Natural killer cell (primary cell): ENCODE data around the gene AP3M1. TPM values are rescaled to one million over a fixed set of nuclear protein-coding genes. Genes with fewer than 3 reads are reported as not detected.

Experiments
- ATAC-seq, 3 donors: fragments of 150-1000 bp in 2 of 3; fragments of 200-7000 bp in 1 of 3; cut with Tn5 transposase; 1 replicate in 1 of 3; 2 replicates in 2 of 3; pipeline ENCODE4 v1.10.0; 2021; ENCODE audit warnings: mild to moderate bottlenecking in 2 of 3, moderate library complexity in 2 of 3
- DNase-seq, 2 donors: peaks; one replicate each; pipeline versions ENCODE4 v3.0.0 to v3.0.0-alpha.2; 2013 to 2021; ENCODE audit warnings: mixed read lengths in 1 of 2
- H3K27ac ChIP-seq: one replicate; pipeline ENCODE4 v1.5.1; 2013; ENCODE audit warnings: mild to moderate bottlenecking, low read length
- H3K27me3 ChIP-seq: one replicate; pipeline ENCODE4 v1.6.1; 2013; ENCODE audit warnings: low read length; ENCODE audit not compliant: control insufficient read depth, insufficient read depth
- H3K36me3 ChIP-seq: one replicate; pipeline ENCODE4 v1.6.1; 2013; ENCODE audit warnings: low read length; ENCODE audit not compliant: control insufficient read depth, insufficient read depth
- H3K4me1 ChIP-seq: one replicate; pipeline ENCODE4 v1.6.1; 2013; ENCODE audit warnings: low read length; ENCODE audit not compliant: control insufficient read depth, insufficient read depth
- H3K4me3 ChIP-seq: one replicate; pipeline ENCODE4 v1.5.1; 2013; ENCODE audit warnings: low read length
- H3K9me3 ChIP-seq: one replicate; pipeline ENCODE4 v1.6.1; 2013; ENCODE audit warnings: low read length; ENCODE audit not compliant: control insufficient read depth, insufficient read depth
- H3K27ac Mint-ChIP-seq, 2 donors: one replicate each; pipeline ENCODE4 v1.8.0; 2022; ENCODE audit warnings: mild to moderate bottlenecking in 2 of 2, mixed read lengths in 2 of 2, moderate library complexity in 1 of 2
- H3K27me3 Mint-ChIP-seq, 2 donors: one replicate each; pipeline ENCODE4 v1.8.0; 2022; ENCODE audit warnings: low read depth in 2 of 2, mixed read lengths in 2 of 2
- H3K36me3 Mint-ChIP-seq: one replicate; pipeline ENCODE4 v1.8.0; 2022; ENCODE audit warnings: mixed read lengths
- H3K4me1 Mint-ChIP-seq, 2 donors: one replicate each; pipeline ENCODE4 v1.8.0; 2022; ENCODE audit warnings: mixed read lengths in 2 of 2
- H3K4me3 Mint-ChIP-seq: one replicate; pipeline ENCODE4 v1.8.0; 2022; ENCODE audit warnings: mild to moderate bottlenecking, moderate library complexity, mixed read lengths
- H3K9me3 Mint-ChIP-seq, 2 donors: one replicate each; pipeline ENCODE4 v1.8.0; 2022; ENCODE audit warnings: mixed read lengths in 2 of 2
- WGBS: methylation state at CpG from one replicate; pipeline ENCODE4 v1.1.7; 2013; ENCODE audit warnings: missing lambda C conversion rate; ENCODE audit not compliant: insufficient coverage; 5-methylcytosine and 5-hydroxymethylcytosine counted together
- intact Hi-C: fragments of 100-400 bp; cut with micrococcal nuclease; formaldehyde crosslinking; loops from one replicate; pipeline ENCODE4 v1.14.2; 2022
- total RNA-seq, 4 donors: library from RNA; stranded (reverse); fragments of 120-200 nt in 1 of 4; gene quantifications; one replicate each; pipeline versions ENCODE4 v1.2.3 to v1.2.4, GENCODE V29; 2013 to 2022
- TF ChIP-seq, protein P1 (sequence below): fragments of 200-600 bp; IDR thresholded peaks from one replicate; pipeline ENCODE4 v1.8.0; 2022; ENCODE audit warnings: antibody characterized with exemption

Gene AP3M1
- total RNA-seq, 3 donors from 2014 or later (not counting 1 experiment from before 2014, with no cell fraction given) = 40.6 to 48.8 (median 41.5) TPM

- Mint-ChIP-seq H3K27me3 (no peaks in the 10 kb centered on the region), H3K4me3 (no peak overlapping the region), H3K9me3 (no peaks in the 10 kb centered on the region), H3K27ac (peak overlapping the region; percentile 27 to 60), H3K36me3 (peaks cover 50% of the 10 kb centered on the region), H3K4me1 (peaks cover 5 to 7% of the 10 kb centered on the region in 2 donors)
- TF ChIP-seq, protein P1, sequence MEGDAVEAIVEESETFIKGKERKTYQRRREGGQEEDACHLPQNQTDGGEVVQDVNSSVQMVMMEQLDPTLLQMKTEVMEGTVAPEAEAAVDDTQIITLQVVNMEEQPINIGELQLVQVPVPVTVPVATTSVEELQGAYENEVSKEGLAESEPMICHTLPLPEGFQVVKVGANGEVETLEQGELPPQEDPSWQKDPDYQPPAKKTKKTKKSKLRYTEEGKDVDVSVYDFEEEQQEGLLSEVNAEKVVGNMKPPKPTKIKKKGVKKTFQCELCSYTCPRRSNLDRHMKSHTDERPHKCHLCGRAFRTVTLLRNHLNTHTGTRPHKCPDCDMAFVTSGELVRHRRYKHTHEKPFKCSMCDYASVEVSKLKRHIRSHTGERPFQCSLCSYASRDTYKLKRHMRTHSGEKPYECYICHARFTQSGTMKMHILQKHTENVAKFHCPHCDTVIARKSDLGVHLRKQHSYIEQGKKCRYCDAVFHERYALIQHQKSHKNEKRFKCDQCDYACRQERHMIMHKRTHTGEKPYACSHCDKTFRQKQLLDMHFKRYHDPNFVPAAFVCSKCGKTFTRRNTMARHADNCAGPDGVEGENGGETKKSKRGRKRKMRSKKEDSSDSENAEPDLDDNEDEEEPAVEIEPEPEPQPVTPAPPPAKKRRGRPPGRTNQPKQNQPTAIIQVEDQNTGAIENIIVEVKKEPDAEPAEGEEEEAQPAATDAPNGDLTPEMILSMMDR = no peak
- DNase-seq (no peak), ATAC-seq (no peak)
- over 99% methylated on average over 3 of the region's 3 CpGs for WGBS
- Histone ChIP-seq H3K36me3 (peaks cover 76% of the 10 kb centered on the region), H3K4me1 (no peaks in the 10 kb centered on the region), H3K27ac (no peak overlapping the region), H3K4me3 (no peak overlapping the region), H3K9me3 (no peaks in the 10 kb centered on the region), H3K27me3 (no peaks in the 10 kb centered on the region)
- intact Hi-C loops = loop anchor here (5.0 kb wide), 1 partner anchor 213 kb away; no protein-coding TSS in a partner anchor
These were observed 50.8 kb downstream of the AP3M1 start for GRCh38 chr10:74099836-74100235.

DNA sequence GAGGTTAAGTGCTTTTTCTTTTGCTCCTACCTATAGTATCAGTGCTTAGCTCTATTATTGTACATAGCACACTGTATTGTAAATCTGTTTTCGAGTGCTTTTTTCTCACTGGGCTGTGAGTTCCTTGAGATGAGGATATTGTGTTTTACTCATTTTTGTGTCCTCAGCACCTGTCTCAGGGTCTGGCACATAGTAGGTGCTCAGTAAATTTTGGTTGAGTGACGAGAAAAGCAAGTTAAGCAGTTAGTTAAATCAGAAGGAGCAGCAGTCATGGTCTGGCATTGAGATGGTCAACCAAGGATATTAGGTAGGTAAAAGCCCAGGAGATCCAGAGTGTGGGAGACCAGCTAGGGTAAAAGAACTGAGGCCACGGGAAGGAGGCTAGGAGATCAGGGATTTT lies 51.2 kb downstream of the AP3M1 start:
- Histone ChIP-seq H3K4me1 (no peaks in the 10 kb centered on the region), H3K36me3 (peaks cover 76% of the 10 kb centered on the region), H3K27ac (no peak overlapping the region), H3K27me3 (no peaks in the 10 kb centered on the region), H3K9me3 (no peaks in the 10 kb centered on the region), H3K4me3 (no peak overlapping the region)
- TF ChIP-seq, protein P1 = no peak
- H3K4me1 Mint-ChIP-seq = peaks cover 5 to 7% of the 10 kb centered on the region in 2 donors
- no peaks in the 10 kb centered on the region for H3K9me3 Mint-ChIP-seq
- H3K27me3 Mint-ChIP-seq = no peaks in the 10 kb centered on the region
- DNase-seq (no peak), ATAC-seq (no peak)
- H3K36me3 Mint-ChIP-seq = peaks cover 50% of the 10 kb centered on the region
- H3K27ac Mint-ChIP-seq = peak overlapping the region; percentile 27 to 60
- H3K4me3 Mint-ChIP-seq = no peak overlapping the region
- intact Hi-C loops = no loop called here
- WGBS = 96% methylated on average over 3 of the region's 3 CpGs

DNA sequence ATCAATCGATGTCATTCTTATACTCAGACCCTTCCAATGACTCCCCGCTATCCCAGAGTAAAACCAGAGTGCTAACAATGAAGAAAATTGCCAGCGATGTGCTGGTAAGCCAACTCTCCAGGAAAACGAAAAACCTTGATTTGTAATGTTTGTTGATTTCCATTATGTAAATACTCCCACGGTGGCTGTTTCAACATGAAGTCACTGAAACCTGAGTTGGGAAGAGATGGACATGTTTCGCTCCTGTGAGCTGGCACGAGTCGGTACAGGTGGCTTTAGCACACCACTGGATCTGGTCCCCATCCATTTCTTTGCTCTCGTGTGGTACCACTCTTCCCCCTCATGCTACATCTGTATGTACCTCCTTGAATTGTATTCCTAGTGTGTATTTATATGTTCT lies 52.9 kb downstream of the AP3M1 start:
- DNase-seq = no peak
- H3K27me3 Mint-ChIP-seq = no peaks in the 10 kb centered on the region
- H3K4me1 Mint-ChIP-seq = peaks cover 7 to 9% of the 10 kb centered on the region in 2 donors
- ATAC-seq = no peak
- Histone ChIP-seq H3K4me3 (no peak overlapping the region), H3K36me3 (peaks cover 76% of the 10 kb centered on the region), H3K27me3 (no peaks in the 10 kb centered on the region), H3K9me3 (no peaks in the 10 kb centered on the region), H3K27ac (no peak overlapping the region), H3K4me1 (no peaks in the 10 kb centered on the region)
- TF ChIP-seq, protein P1 = no peak
- peaks cover 42% of the 10 kb centered on the region for H3K36me3 Mint-ChIP-seq
- peak overlapping the region; percentile 36 to 43 for H3K27ac Mint-ChIP-seq
- intact Hi-C loops = no loop called here
- H3K9me3 Mint-ChIP-seq = no peaks in the 10 kb centered on the region
- WGBS = 98% methylated on average over 9 of the region's 9 CpGs
- H3K4me3 Mint-ChIP-seq = no peak overlapping the region

DNA sequence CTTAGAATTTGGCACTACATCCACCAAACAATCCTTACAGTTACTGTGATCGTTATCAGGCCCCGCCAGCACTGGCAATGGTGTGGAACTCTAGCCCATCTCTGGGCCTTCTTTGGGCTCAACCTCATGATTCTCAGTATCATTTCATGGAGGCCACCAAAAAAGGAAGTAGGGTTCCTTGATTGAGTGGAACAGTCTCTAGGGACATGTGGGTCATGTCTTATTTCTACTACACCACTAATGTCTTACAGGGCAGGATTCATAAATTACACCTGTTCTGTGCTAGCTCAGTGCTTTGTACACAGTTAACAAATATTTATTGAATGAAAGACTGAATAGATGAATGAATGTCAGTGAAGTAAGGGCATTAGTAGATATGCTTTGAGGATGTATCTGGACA lies 53.9 kb downstream of the AP3M1 start:
- no peaks in the 10 kb centered on the region for H3K9me3 ChIP-seq
- no peaks in the 10 kb centered on the region for H3K4me1 ChIP-seq
- ATAC-seq (no peak), DNase-seq (no peak)
- H3K27ac Mint-ChIP-seq = peak overlapping the region in 1 of 2 donors; percentile 43
- H3K36me3 ChIP-seq = peaks cover 77% of the 10 kb centered on the region
- H3K27ac ChIP-seq = no peak overlapping the region
- intact Hi-C loops = no loop called here
- peaks cover 7 to 9% of the 10 kb centered on the region in 2 donors for H3K4me1 Mint-ChIP-seq
- H3K27me3 ChIP-seq = no peaks in the 10 kb centered on the region
- no peak overlapping the region for H3K4me3 ChIP-seq
- H3K27me3 Mint-ChIP-seq = no peaks in the 10 kb centered on the region
- peaks cover 42% of the 10 kb centered on the region for H3K36me3 Mint-ChIP-seq
- no peak overlapping the region for H3K4me3 Mint-ChIP-seq
- no peaks in the 10 kb centered on the region for H3K9me3 Mint-ChIP-seq
- WGBS = 96% methylated on average over 2 of the region's 2 CpGs
- TF ChIP-seq, protein P1 = no peak
